NCI-H524 treated with DMSO at 0.1 percent for 48 hours (cell line): ENCODE data around the gene MOGAT3.

Experiments used
- DNase-seq: peaks from one replicate; lab custom pipeline; 2025; lab: John Stamatoyannopoulos, UW

The MOGAT3 gene

GRCh38 chr7:101160910-101161309 lies 39.9 kb downstream of the MOGAT3 start:
- no peak for DNase-seq

GRCh38 chr7:101159696-101160674 lies 40.9 kb downstream of the MOGAT3 start:
- no peak for DNase-seq

- DNase-seq, result no peak
These were observed 43.8 kb downstream of the MOGAT3 start for GRCh38 chr7:101156866-101157589.

- DNase-seq, result no peak
These were observed 44.6 kb downstream of the MOGAT3 start for GRCh38 chr7:101156277-101156676.

- no peak for DNase-seq
These were observed 45.5 kb downstream of the MOGAT3 start for GRCh38 chr7:101155303-101155702.

- no peak for DNase-seq
These were observed 46.1 kb downstream of the MOGAT3 start for GRCh38 chr7:101154693-101155102.

GRCh38 chr7:101153969-101154692 lies 46.7 kb downstream of the MOGAT3 start, which contains the start of gene AP1S1:
Gene AP1S1, plus strand, starts transcription at chr7:101154476. Its CDS starts 39 bp downstream, at chr7:101154515.
- DNase-seq, result peak; percentile 80

GRCh38 chr7:101151908-101152651 lies 48.8 kb downstream of the MOGAT3 start:
- no peak for DNase-seq
